Cardiac septum (tissue), 1 donor: ENCODE data around the gene UMAD1. TPM values are rescaled to one million over a fixed set of nuclear protein-coding genes. Genes with fewer than 3 reads are reported as not detected.

ENCODE experiments used
- DNase-seq: peaks from one replicate; pipeline ENCODE4 v3.0.0-alpha.2; 2020; ENCODE audit warnings: low spot score
- intact Hi-C: fragments of 100-400 bp; cut with DNase I; formaldehyde crosslinking; loops from one replicate; pipeline ENCODE4 v1.14.0; 2022
- total RNA-seq: library from RNA; stranded (reverse); fragmentation: NEBNext Ultra II Directional; extraction: Animal tissue kit (Norgen Biotek cat#: 25700); gene quantifications from one replicate; pipeline ENCODE4 v1.2.1, GENCODE V29; 2021
- donor health status: DM: no; HTN: no; CAD: no.

Gene UMAD1
- total RNA-seq, 1 donor from 2014 or later, result 16.3 TPM

DNA sequence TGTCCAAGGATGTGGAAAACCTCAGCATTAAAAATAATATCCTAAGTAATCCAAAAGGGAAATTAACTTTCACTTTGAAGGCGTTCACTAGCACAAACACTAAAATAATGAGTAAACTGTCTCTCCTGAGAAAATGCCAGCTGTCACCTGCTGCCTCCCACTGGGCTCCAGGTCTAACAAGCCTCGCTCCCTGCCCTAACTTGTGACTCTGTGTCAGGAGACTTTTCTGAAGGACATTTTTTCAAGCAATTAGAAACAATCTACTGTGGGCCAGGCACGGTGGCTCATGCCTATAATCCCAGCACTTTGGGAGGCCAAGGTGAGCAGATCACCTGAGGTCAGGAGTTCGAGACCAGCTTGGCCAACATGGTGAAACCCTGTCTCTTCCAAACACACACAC, 255.2 kb downstream of the UMAD1 start:
- intact Hi-C loops, result no loop called here

DNA sequence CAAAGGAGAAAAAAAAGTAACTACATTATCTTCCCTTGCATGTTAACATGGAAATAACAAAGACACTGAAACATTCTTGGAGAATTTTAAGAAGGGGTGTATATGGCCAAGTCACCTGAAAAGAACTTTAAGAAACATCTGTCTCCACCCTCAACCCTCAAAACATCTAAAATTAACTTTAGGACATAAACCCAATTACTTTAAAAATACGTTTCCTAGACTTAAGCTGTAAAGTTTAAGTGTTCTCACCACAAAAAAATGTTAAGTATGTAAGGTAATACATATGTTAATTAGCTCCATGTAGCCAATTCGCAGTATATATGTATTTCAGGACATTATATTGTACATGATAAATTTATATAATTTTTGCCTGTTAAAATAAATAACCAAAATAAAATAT, 257.0 kb downstream of the UMAD1 start:
- no peak for DNase-seq
- intact Hi-C loops, result no loop called here

More for the DNA sequence above, 255.2 kb downstream of the UMAD1 start:
- no peak for DNase-seq

DNA sequence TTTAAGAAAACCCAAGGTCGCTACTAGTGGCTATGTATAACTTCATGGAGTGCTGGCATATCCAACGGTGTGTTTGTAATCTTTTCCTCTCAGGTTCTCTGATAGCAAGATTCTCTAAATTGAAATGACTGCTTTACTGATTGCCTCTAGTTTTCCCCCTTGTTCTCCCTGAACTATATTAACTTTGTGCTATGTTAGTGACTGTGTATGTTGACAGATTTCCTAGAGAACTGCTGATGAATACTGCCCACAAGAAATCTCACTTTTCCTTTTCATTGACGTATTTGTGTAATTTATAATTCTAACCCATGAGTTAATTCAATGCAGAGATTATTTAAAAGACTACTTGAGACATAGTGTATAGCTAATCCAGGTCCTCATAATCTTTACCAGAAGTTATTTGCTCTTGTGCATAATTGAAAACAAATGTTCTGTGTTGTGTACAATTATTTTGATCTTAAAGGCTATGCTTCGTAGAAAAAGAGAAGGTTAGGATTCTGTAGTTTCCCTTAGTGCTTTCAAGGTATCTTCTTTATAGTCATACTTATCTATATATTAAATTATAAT, 257.5 kb downstream of the UMAD1 start:
- intact Hi-C loops, result no loop called here
- DNase-seq, result no peak

DNA sequence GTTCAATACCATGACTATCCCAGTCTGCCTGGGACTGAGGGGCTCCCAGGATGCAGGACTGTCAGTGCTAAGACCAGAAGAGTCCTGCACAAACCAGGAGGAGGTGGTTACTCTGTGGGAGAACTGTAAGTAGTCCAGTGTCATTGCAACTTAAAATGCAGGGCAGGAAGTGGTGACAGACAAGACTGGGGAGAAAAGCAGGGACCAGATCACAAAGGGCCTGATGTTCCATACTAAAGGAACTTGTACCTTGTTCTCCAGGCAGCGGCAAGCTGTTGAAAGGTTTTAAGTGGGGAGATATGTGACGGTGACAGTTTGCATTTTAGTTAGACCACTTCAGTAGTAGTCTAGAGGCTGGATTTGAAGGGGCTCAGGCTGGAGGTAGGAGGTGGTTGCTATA, 262.3 kb downstream of the UMAD1 start:
- intact Hi-C loops, result no loop called here
- DNase-seq, result no peak

DNA sequence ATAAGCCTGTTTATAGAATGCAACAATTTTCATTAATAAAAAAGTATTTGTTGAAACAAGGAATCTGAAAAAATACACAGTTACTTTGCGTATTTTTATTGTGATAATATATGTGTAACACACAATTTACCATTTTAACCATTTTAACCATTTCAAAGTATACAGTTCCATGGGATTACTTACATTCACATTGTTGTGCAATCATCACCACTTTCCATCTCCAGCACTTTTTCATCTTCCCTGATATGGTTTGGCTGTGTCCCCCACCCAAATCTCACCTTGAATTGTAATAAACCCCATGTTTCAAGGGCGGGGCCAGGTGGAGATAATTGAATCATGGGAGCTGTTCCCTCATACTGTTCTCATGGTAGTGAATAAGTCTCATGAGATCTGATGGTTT, 266.8 kb downstream of the UMAD1 start:
- DNase-seq, result no peak
- intact Hi-C loops, result no loop called here

DNA sequence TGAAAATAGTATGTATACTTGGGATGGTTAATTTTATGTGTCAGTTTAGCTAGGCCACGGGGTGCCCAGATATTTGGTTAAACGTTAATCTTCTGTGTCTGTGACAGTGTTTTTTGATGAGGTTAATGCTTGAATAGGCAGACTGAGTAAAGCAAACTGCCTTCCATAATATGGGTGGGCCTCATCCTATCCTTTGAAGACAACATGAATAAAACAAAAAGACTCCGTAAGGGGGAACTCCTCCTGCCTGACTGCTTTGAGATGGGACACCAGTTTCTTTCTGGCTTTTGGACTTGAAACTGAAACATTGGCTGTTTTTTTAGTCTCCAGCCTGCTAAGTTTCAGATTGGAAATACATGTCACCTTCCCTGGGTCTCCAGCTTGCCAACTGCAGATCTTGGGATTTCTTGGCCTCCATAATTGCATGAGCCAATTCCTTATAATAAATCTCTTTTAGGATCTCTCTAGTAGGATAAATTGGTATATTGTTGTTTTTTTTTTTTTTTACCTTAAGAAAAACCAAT, 268.1 kb downstream of the UMAD1 start:
- DNase-seq, result no peak
- intact Hi-C loops, result no loop called here

DNA sequence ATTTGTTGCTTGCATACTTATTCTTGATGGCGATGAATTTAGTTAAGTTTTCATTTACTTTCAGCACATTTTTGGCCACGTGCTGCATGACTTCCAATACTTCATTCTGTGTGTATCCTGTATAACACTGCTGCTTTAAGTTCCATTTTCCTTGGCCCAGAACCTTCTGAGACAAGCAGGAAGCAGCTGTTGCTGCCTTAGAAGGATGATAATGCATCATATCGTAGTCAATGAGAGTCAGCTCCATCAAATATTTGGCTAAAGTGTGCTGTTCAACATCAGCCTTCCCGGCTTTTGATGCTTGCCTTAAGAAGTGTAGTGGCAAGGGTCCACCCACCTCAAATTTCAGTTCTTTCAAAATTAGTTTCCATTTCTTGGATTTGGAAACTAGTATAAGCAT, 268.8 kb downstream of the UMAD1 start:
- intact Hi-C loops, result no loop called here
- DNase-seq, result no peak

DNA sequence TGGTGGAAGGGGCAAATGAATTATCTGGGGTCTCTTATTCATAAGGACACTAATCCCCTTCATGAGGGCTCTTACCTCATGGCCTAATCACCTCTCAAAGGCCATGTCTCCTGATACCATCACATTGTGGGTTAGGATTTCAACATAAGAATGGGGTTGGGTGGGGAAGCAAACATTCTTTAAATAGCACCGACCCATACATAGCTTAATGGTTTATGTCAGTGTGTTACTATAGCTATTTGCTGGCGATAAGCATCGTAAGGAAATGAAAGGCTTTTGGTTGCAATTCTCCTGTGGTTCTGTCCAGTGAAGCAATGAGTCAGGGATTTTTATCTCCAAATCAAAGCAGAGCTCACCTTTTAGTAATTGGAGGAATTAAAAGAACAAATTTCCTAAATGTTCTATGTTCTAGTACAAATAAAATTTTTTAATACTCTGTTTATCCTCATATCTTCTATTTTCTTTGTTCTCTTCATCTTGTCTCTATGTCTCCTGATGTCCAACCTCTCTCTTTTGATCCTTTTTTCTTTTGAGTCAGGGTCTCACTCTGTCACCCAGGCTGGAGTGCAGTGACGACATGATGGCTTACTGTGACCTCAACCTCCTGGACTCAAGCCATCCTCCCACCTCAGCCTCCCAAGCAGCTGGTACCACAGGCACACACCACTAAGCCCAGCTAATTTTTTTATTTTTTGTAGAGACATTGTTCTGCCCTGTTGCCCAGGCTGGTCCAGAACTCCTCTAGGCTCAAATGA, 271.0 kb downstream of the UMAD1 start:
- DNase-seq, result no peak
- intact Hi-C loops, result no loop called here

DNA sequence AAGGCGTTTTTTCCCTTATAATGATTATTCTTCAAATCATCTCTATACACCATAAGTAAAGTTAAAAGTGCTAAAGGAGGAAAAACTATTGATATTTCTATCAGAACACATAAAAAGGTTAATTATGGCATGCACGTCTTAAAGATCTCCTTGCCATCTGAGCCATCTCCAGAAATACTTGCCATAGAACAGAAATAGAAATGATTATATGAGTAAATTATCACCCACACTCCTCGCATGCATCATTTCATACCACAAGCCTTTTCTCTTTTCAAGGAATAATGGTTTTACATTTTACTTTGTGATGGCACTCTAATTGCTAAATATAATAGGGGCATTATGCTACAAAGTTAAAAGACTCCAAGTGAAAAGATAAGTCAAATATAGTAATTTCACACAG, 272.4 kb downstream of the UMAD1 start:
- intact Hi-C loops, result no loop called here
- no peak for DNase-seq

DNA sequence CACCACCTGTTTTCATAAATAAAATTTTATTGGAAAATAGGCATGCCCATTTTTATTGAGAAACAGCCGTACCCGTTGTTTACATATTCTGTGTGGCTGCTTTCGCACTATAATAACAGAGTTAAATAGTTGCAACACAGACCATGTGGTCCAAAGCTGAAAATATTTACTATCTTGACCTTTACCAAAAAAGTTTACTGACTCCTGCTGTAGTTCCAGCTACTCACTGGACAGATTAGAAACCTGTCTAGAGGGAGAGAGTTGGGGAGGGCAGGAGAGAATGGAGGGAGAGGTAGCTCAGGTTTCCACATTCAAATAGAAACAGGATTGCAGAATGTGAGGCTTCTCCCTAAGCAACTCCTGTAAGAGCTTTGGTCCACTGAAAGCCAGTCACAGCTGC, 273.0 kb downstream of the UMAD1 start:
- DNase-seq, result no peak
- intact Hi-C loops, result no loop called here

DNA sequence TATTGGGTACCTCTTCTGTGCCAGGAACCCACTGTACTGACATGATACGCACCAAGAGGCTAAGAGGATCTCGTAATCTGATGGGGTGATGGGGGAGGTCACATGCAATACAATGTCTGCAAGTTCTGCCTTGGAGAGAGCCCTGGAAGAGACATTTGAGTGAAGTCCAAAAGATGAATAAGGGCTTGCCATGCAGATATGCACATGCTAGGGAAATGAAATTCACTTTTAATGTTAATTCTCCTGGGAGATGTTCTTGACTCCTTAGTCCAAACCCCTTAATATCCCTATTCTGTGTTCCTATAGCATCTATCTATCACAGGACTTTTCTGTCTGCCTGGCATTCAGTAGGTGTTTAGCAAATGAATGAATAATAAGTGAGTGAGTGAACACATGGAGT, 274.0 kb downstream of the UMAD1 start:
- no peak for DNase-seq
- intact Hi-C loops, result no loop called here

DNA sequence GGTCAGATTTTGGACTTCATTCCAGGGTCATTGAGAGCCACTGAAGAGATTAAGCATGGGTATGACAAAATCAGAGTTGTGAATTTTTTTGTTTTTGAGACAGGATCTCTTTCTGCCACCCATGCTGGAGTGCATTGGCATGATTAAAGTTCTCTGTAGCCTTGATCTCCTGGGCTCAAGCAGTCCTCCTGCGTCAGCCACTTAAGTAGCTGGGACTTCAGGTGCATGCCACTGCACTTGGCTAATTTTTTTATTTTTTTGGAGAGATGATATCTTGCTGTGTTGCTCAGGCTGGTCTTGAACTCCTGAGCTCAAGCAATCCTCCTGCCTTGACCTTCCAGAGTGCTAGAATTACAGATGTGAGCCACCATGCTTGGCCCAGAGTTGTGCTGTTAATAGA, 275.5 kb downstream of the UMAD1 start:
- DNase-seq, result no peak
- intact Hi-C loops, result no loop called here

DNA sequence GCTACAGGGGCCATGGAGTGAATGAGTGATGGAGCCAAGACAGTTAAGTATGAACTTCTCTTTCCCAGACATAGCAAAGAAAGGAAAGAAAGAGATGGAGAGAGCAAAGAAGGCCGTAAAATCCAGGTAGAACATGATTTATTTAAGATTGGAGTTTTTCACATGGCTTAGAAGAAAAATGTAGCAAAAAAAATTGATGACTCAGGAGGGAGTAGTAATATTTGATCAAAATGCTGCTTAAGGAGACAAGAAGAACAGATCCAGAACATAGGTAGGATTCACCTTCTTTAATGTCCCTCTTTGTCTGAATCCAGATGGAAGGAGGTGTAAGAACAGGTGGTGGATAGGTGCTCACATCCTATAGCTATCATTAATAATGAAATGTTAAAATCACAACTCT, 277.0 kb downstream of the UMAD1 start:
- intact Hi-C loops, result no loop called here
- no peak for DNase-seq

DNA sequence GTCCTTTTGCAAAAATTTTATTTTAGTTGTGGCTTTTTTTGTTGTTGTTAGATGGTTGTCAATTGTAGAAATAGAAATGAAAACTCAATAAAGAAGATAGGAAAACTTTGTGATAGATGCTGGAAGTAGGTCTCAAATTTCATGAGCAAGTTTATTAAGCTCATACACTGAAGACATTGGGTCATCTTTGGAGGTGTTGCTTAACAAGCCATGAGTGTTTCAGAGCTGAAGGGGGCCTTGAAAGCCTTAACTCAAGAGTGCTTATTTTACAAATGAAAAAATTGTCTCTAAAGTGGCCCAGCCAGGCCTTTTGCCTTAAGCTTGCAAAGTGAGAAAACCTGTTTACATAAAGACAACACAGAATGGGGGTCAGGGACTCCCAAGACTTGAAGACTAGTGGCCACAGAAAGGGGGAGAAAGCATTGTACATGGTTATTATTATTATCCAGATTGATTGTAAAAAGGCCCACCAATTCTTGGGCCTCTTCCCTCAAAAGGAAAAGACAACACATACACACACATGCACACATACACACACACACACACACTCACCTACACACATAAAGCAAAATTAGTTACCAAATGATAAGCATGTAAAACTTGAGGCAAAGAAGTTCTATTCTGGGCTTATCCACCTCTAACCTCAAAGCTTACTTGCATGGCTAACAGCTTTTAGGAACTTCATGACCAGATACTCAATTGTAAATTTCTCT, 278.3 kb downstream of the UMAD1 start:
- DNase-seq, result no peak
- intact Hi-C loops, result no loop called here

DNA sequence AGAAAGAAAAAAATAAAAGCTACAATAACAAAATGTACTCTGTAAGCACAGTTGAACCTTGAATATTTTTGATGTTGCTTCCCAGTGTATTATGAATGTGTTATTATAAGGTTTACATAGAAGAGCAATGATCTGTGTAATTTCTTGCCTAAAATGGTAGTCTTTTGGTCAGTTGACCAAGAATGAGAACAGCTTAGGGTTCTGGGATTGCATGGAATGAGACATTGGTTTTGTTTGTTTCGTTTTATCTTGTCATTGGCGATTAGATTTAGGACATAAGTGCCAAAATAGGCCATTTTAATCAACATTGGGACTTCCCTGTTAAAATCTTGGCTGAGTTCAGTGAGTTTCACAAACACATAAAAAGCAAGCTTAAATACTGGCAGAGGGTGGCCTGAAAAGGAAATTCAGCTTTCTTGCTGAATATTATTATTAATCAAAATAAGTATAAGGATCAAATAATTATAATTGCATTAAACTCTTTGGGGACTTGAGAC, 278.9 kb downstream of the UMAD1 start:
- DNase-seq, result no peak
- intact Hi-C loops, result no loop called here

DNA sequence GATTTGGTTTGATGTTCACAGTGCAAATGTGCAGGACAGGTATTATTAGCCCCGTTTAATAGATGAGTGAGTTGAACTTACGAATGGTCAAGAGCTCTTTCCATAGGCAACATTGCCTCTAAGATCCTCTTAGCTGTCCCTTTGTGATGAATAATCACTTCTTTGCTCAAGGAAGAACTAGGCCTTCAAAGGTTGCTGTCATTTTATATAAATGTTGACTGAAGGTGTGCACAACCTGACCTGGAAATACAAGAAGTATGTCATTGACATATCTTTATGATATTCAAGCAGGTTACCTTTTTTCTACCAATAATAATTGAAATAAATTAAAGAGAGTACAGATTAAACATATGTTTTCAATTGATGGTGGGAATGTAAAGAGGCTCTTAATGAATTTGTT, 279.5 kb downstream of the UMAD1 start:
- DNase-seq, result no peak
- intact Hi-C loops, result no loop called here

DNA sequence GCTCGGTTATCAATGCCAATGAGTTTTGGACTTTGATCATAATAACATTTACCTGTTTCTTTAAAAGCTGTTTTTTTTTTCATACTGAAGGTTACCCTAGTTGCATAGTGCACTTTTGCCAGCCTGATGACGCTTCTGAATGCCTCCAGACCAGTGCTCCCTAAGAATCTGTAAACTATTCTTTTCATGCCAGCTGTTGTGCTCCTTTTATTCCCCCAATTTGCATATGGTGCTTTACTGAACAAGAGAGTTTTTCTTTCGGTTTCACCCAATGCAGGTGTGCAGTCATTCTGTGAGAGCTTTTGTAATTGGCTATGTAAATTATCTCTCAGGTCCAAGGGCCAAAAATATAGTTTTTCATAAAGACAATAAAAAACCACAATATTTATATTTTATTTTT, 279.9 kb downstream of the UMAD1 start:
- no peak for DNase-seq
- intact Hi-C loops, result no loop called here

DNA sequence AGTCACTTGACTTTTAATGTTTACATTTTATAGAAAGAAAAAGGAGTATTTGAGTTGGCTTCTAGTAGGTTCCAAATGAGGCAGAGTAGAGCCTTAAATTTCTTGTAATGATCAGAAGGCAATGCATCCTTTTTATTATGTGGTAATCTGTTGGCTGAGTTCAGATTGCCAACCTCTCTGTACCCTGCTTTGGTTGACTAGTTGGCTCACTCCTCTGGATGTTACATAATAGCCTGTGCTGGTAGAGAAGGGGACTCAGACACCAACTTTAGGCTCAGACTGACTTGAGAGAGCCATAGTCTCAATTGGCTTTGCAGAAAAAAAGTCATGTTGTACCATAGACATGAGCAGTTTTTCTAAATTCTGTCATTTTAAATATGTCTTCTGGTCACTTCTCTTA, 281.3 kb downstream of the UMAD1 start:
- DNase-seq, result no peak
- intact Hi-C loops, result no loop called here

DNA sequence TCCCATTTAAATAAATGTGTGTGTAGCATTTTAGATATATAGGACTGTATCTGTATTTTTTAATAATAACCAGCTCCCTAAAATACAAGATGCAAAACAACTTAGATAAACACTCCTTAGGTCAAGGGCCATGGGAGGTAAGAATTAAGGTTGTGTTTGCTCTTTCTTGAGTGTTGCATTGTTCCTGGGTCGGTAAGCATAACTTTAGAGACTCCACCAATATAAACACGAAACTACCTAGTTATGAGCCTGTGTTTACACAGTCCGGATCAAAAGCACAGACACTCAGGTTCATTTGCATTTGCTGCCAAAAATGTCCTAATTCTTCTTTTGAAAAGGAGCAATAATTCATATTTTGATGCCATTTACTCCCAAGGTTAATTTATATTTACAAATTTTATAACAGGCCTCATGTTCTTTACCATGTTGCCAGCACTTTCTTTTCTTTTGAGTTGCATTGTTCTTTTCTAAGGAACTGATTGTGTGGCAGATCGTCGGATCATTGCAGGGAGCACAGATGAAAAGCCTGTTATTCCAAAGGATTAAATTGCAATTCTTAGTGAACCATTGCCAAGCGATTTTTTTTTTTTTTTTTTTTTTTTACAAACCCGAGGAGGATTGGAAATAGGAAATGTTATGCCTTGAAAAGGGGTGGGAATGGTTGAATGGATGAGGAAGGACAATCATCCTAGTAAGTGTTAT, 282.3 kb downstream of the UMAD1 start:
- intact Hi-C loops, result no loop called here
- no peak for DNase-seq

DNA sequence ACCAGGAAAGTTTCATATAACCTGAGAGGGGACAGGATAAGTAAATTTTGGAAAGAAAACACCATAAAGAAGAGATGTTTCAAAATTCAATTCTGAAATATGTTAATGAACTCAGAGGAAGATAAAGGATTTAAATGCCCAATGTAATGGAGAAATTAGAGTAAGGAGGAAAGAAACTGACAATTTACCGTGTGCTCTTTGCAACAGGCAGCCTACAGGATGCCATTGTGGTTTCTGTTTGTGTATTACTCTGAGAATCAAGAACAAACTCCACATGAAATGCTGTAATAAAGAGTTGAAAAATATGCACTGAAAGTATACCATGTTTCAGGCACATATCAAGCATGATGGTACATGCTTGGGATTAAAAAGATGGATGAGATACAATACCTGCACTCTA, 283.3 kb downstream of the UMAD1 start:
- DNase-seq, result no peak
- intact Hi-C loops, result no loop called here
